KOPT-K1 (cell line): Measurements from ENCODE around the gene PRPS1L1.

Source experiments
- H3K27ac ChIP-seq: fragments of 200-600 bp; sonication (generic); 2 replicates; pipeline ENCODE4 v1.5.1; 2016; ENCODE audit warnings: antibody characterized with exemption, mild to moderate bottlenecking, low read depth, low read length; ENCODE audit not compliant: poor library complexity, severe bottlenecking
- H3K36me3 ChIP-seq: fragments of 200-600 bp; sonication (generic); 2 replicates; pipeline ENCODE4 v1.5.1; 2017; ENCODE audit warnings: antibody characterized with exemption, mild to moderate bottlenecking, low read length, moderate library complexity; ENCODE audit not compliant: insufficient read depth
- H3K9me3 ChIP-seq: fragments of 200-600 bp; sonication (generic); 2 replicates; pipeline ENCODE4 v1.5.1; 2017; ENCODE audit warnings: antibody characterized with exemption, low read length, mild to moderate bottlenecking; ENCODE audit not compliant: insufficient read depth, poor library complexity, severe bottlenecking

PRPS1L1 gene

GRCh38 chr7:18027628-18028027 lies at the start of gene PRPS1L1:
PRPS1L1 (minus strand) TSS chr7:18027846.
- Histone ChIP-seq H3K36me3 (no peaks in the 10 kb centered on the region), H3K9me3 (no peaks in the 10 kb centered on the region), H3K27ac (no peak within 1 kb of the TSS)

- peaks cover 9% of the 10 kb centered on the region for H3K9me3 ChIP-seq
- no peak overlapping the region for H3K27ac ChIP-seq
- H3K36me3 ChIP-seq = no peaks in the 10 kb centered on the region
Measured at GRCh38 chr7:18076461-18076860, 48.8 kb upstream of the PRPS1L1 start.

GRCh38 chr7:18068745-18069144 lies 41.1 kb upstream of the PRPS1L1 start:
- Histone ChIP-seq H3K36me3 (no peaks in the 10 kb centered on the region), H3K9me3 (no peaks in the 10 kb centered on the region), H3K27ac (no peak overlapping the region)

- Histone ChIP-seq H3K36me3 (no peaks in the 10 kb centered on the region), H3K9me3 (no peaks in the 10 kb centered on the region), H3K27ac (no peak overlapping the region)
Measured at GRCh38 chr7:18064242-18064838, 36.7 kb upstream of the PRPS1L1 start.

- Histone ChIP-seq H3K9me3 (no peaks in the 10 kb centered on the region), H3K27ac (no peak overlapping the region), H3K36me3 (no peaks in the 10 kb centered on the region)
Measured at GRCh38 chr7:18063149-18063901, 35.7 kb upstream of the PRPS1L1 start.

- Histone ChIP-seq H3K27ac (no peak overlapping the region), H3K36me3 (no peaks in the 10 kb centered on the region), H3K9me3 (no peaks in the 10 kb centered on the region)
Measured at GRCh38 chr7:18059171-18059570, 31.5 kb upstream of the PRPS1L1 start.

GRCh38 chr7:18053941-18054340 lies 26.3 kb upstream of the PRPS1L1 start:
- Histone ChIP-seq H3K27ac (no peak overlapping the region), H3K9me3 (no peaks in the 10 kb centered on the region), H3K36me3 (no peaks in the 10 kb centered on the region)

- H3K36me3 ChIP-seq = no peaks in the 10 kb centered on the region
- H3K9me3 ChIP-seq = no peaks in the 10 kb centered on the region
- no peak overlapping the region for H3K27ac ChIP-seq
Measured at GRCh38 chr7:18053177-18053928, 25.7 kb upstream of the PRPS1L1 start.

GRCh38 chr7:18049262-18049661 lies 21.6 kb upstream of the PRPS1L1 start:
- H3K36me3 ChIP-seq = no peaks in the 10 kb centered on the region
- H3K27ac ChIP-seq = no peak overlapping the region
- no peaks in the 10 kb centered on the region for H3K9me3 ChIP-seq

- H3K9me3 ChIP-seq = peaks cover 14% of the 10 kb centered on the region
Measured at GRCh38 chr7:18046601-18047000, 19.0 kb upstream of the PRPS1L1 start.

GRCh38 chr7:18045171-18045570 lies 17.5 kb upstream of the PRPS1L1 start:
- no peaks in the 10 kb centered on the region for H3K36me3 ChIP-seq
- peaks cover 14% of the 10 kb centered on the region for H3K9me3 ChIP-seq
- no peak overlapping the region for H3K27ac ChIP-seq

More at GRCh38 chr7:18046601-18047000, 19.0 kb upstream of the PRPS1L1 start:
- Histone ChIP-seq H3K36me3 (no peaks in the 10 kb centered on the region), H3K27ac (no peak overlapping the region)

- Histone ChIP-seq H3K9me3 (peaks cover 14% of the 10 kb centered on the region), H3K36me3 (no peaks in the 10 kb centered on the region), H3K27ac (no peak overlapping the region)
Measured at GRCh38 chr7:18041191-18041590, 13.5 kb upstream of the PRPS1L1 start.

GRCh38 chr7:18040196-18040595 lies 12.6 kb upstream of the PRPS1L1 start:
- peaks cover 14% of the 10 kb centered on the region for H3K9me3 ChIP-seq
- H3K27ac ChIP-seq = no peak overlapping the region
- no peaks in the 10 kb centered on the region for H3K36me3 ChIP-seq

GRCh38 chr7:18038382-18038781 lies 10.7 kb upstream of the PRPS1L1 start:
- no peaks in the 10 kb centered on the region for H3K36me3 ChIP-seq
- no peak overlapping the region for H3K27ac ChIP-seq
- peaks cover 13% of the 10 kb centered on the region for H3K9me3 ChIP-seq

- H3K36me3 ChIP-seq = no peaks in the 10 kb centered on the region
- peaks cover 5% of the 10 kb centered on the region for H3K9me3 ChIP-seq
Measured at GRCh38 chr7:18037609-18038008, 10.0 kb upstream of the PRPS1L1 start.

More at GRCh38 chr7:18037609-18038008, 10.0 kb upstream of the PRPS1L1 start:
- H3K27ac ChIP-seq = no peak overlapping the region
